Lung (tissue), 12 donors: ENCODE data around the gene SCAPER. TPM values are rescaled to one million over a fixed set of nuclear protein-coding genes. Genes with fewer than 3 reads are reported as not detected.

Experiments
- ATAC-seq: fragments of 200-7000 bp; cut with Tn5 transposase; one replicate; pipeline ENCODE4 v1.9.1; 2020; ENCODE audit warnings: moderate number of reproducible peaks; ENCODE audit not compliant: insufficient read depth, low FRiP score
- DNase-seq, 3 donors: peaks; one replicate each; pipeline ENCODE4 v3.0.0-alpha.2; 2013 to 2017
- H3K27ac ChIP-seq, 2 donors: one replicate each; pipeline ENCODE4 v1.5.1; 2013; ENCODE audit warnings: mild to moderate bottlenecking in 2 of 2, moderate library complexity in 2 of 2, control low read depth in 1 of 2, inconsistent platforms in 1 of 2, low read depth in 1 of 2, low read length in 1 of 2
- H3K27me3 ChIP-seq, 3 donors: one replicate each; pipeline ENCODE4 v1.5.1; 2013; ENCODE audit warnings: low read length in 2 of 3; ENCODE audit not compliant: control insufficient read depth in 3 of 3, insufficient read depth in 3 of 3
- H3K36me3 ChIP-seq, 4 donors: one replicate each; pipeline ENCODE4 v1.5.1; 2013; ENCODE audit warnings: low read length in 4 of 4, mild to moderate bottlenecking in 1 of 4, moderate library complexity in 1 of 4; ENCODE audit not compliant: control insufficient read depth in 4 of 4, insufficient read depth in 4 of 4
- H3K4me1 ChIP-seq, 5 donors: one replicate each; pipeline ENCODE4 v1.5.1; 2013; ENCODE audit warnings: low read length in 5 of 5, mild to moderate bottlenecking in 2 of 5, moderate library complexity in 1 of 5; ENCODE audit not compliant: control insufficient read depth in 5 of 5, insufficient read depth in 5 of 5
- H3K4me3 ChIP-seq: one replicate; pipeline ENCODE4 v1.5.1; 2013; ENCODE audit warnings: mild to moderate bottlenecking, control low read depth, moderate library complexity
- H3K9ac ChIP-seq, 2 donors: one replicate each; pipeline ENCODE4 v1.5.1; 2013; ENCODE audit warnings: low read length in 2 of 2, control low read depth in 1 of 2; ENCODE audit not compliant: insufficient read depth in 1 of 2
- H3K9me3 ChIP-seq, 4 donors: one replicate each; pipeline ENCODE4 v1.5.1; 2013; ENCODE audit warnings: low read length in 3 of 4, mild to moderate bottlenecking in 1 of 4, moderate library complexity in 1 of 4; ENCODE audit not compliant: control insufficient read depth in 4 of 4, insufficient read depth in 3 of 4
- CTCF ChIP-seq: IDR thresholded peaks from 2 replicates; pipeline ENCODE4 v1.5.1; 2012; ENCODE audit warnings: mild to moderate bottlenecking; ENCODE audit errors: control extremely low read depth, extremely low read depth
- WGBS, 2 donors: extraction: QIAGEN DNeasy Blood & Tissue Kit; methylation state at CpG; one replicate each; pipeline ENCODE4 v1.1.7; 2013; 5-methylcytosine and 5-hydroxymethylcytosine counted together
- polyA plus RNA-seq, 2 donors: library from polyadenylated mRNA; stranded (reverse); fragments of 200-250 nt; gene quantifications; one replicate each; pipeline ENCODE4 v1.2.1, GENCODE V29; 2013
- total RNA-seq, 2 donors: library from RNA; depleted of rRNA in 1 of 2; stranded (reverse); fragments of >200 nt in 1 of 2; gene quantifications; one replicate each; pipeline ENCODE4 v1.2.1, GENCODE V29; 2014 to 2021
- donor health status: control.
- donor health status: control.
- donor health status: Bipolar disorder and iron deficiency.
- donor health status: healthy.
- donor health status: DM: yes; HTN: yes; CAD: no.

SCAPER gene
- total and polyA plus RNA-seq, 4 donors: 3.9 to 40.2 (median 19.5) TPM

GRCh38 chr15:76451540-76451939 is 453.6 kb downstream of the SCAPER start:
- ATAC-seq (no peak), DNase-seq (no peak)
- Histone ChIP-seq H3K4me1 (no peaks in the 10 kb centered on the region), H3K9ac (no peak overlapping the region), H3K27ac (no peak overlapping the region), H3K27me3 (no peaks in the 10 kb centered on the region), H3K36me3 (no peaks in the 10 kb centered on the region), H3K9me3 (no peaks in the 10 kb centered on the region), H3K4me3 (no peak overlapping the region)
- no peak for TF ChIP-seq CTCF
- 49 to 77% methylated on average over 1 of the region's 1 CpG for WGBS, 2 donors

- no peak overlapping the region for H3K9ac ChIP-seq
- H3K27ac ChIP-seq: no peak overlapping the region
- H3K9me3 ChIP-seq: no peaks in the 10 kb centered on the region
- no peak overlapping the region for H3K4me3 ChIP-seq
- WGBS, 2 donors: 45 to 65% methylated on average over 1 of the region's 1 CpG
- H3K36me3 ChIP-seq: no peaks in the 10 kb centered on the region
- DNase-seq (no peak), ATAC-seq (no peak)
- no peaks in the 10 kb centered on the region for H3K27me3 ChIP-seq
- no peak for TF ChIP-seq CTCF
- no peaks in the 10 kb centered on the region for H3K4me1 ChIP-seq
Measured at GRCh38 chr15:76449455-76449854, 455.7 kb downstream of the SCAPER start.

GRCh38 chr15:76448755-76449154 is 456.4 kb downstream of the SCAPER start:
- Histone ChIP-seq H3K27ac (no peak overlapping the region), H3K9me3 (no peaks in the 10 kb centered on the region), H3K27me3 (no peaks in the 10 kb centered on the region), H3K4me1 (no peaks in the 10 kb centered on the region), H3K9ac (no peak overlapping the region), H3K4me3 (no peak overlapping the region), H3K36me3 (no peaks in the 10 kb centered on the region)
- no peak for TF ChIP-seq CTCF
- ATAC-seq (no peak), DNase-seq (no peak)
- WGBS, 2 donors: 73 to 77% methylated on average over 2 of the region's 2 CpGs

- DNase-seq (no peak), ATAC-seq (no peak)
- Histone ChIP-seq H3K4me3 (no peak overlapping the region), H3K4me1 (no peaks in the 10 kb centered on the region), H3K9me3 (no peaks in the 10 kb centered on the region), H3K36me3 (no peaks in the 10 kb centered on the region), H3K9ac (no peak overlapping the region), H3K27me3 (no peaks in the 10 kb centered on the region), H3K27ac (no peak overlapping the region)
- WGBS, 2 donors: 88 to 95% methylated on average over 2 of the region's 2 CpGs
- no peak for TF ChIP-seq CTCF
Measured at GRCh38 chr15:76447728-76448441, 457.3 kb downstream of the SCAPER start.
